Choroid plexus epithelial cell (primary cell): ENCODE results near the gene RBM27.
A peak's percentile ranks its signal among the peaks of the same experiment; 100 is the strongest.
"Not testable (repeated sequence)": the region's sequence is repeated elsewhere in the genome, so short reads cannot be mapped to it uniquely, and the experiment has no call there.

Source experiments
- DNase-seq: peaks from one replicate; pipeline ENCODE4 v3.0.0-alpha.2; 2010; ENCODE audit warnings: low read depth
- H3K4me3 ChIP-seq: 2 replicates; pipeline ENCODE4 v1.5.1; 2011; ENCODE audit warnings: low read depth, mild to moderate bottlenecking, control low read depth, low read length, moderate library complexity
- TF ChIP-seq, protein P1 (sequence below): conservative IDR thresholded peaks from 2 replicates; pipeline ENCODE4 v1.5.1; 2011; ENCODE audit warnings: low read depth, mild to moderate bottlenecking, control low read depth, inconsistent platforms, low read length, moderate library complexity

Gene RBM27

DNA sequence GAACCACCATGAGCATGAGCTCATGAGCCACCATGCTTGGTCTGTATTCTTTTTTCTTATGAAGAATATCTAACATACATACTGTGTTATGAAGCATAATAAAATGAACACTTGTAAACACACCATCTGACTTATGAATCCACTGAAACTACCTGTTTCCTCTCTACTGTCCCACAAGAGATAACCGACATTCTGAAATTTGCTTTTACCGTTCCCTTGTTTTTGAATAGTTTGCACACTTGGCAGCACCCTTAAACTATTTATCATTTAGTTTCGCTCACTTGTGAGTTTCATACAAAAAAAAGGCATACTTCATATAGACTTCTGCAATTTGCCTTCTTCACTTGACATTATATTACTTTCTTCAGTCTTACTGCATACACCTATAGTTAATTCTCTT lies 29.8 kb upstream of the RBM27 start:
- DNase-seq = no peak
- H3K4me3 ChIP-seq = no peak overlapping the region
- TF ChIP-seq, protein P1, sequence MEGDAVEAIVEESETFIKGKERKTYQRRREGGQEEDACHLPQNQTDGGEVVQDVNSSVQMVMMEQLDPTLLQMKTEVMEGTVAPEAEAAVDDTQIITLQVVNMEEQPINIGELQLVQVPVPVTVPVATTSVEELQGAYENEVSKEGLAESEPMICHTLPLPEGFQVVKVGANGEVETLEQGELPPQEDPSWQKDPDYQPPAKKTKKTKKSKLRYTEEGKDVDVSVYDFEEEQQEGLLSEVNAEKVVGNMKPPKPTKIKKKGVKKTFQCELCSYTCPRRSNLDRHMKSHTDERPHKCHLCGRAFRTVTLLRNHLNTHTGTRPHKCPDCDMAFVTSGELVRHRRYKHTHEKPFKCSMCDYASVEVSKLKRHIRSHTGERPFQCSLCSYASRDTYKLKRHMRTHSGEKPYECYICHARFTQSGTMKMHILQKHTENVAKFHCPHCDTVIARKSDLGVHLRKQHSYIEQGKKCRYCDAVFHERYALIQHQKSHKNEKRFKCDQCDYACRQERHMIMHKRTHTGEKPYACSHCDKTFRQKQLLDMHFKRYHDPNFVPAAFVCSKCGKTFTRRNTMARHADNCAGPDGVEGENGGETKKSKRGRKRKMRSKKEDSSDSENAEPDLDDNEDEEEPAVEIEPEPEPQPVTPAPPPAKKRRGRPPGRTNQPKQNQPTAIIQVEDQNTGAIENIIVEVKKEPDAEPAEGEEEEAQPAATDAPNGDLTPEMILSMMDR = no peak

DNA sequence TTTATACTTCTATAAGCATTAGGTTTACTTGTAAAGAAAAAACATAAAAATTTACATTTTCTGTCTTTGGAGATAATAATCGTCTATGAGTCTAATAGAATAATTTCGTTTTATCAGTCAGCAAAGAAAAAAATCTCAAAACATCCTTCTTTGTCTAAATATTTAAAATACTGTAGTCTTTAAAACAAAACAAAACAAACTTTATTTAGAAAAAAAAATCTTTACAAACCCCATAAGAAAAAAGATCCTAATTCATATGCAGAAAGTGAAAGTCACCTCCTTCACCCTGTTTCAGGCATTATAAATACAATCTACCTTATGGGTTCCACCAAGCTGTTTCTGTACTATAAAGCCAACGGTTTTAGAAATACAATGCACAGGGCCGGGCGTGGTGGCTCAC lies 26.6 kb upstream of the RBM27 start:
- DNase-seq = no peak
- TF ChIP-seq, protein P1 = no peak
- H3K4me3 ChIP-seq = no peak overlapping the region

DNA sequence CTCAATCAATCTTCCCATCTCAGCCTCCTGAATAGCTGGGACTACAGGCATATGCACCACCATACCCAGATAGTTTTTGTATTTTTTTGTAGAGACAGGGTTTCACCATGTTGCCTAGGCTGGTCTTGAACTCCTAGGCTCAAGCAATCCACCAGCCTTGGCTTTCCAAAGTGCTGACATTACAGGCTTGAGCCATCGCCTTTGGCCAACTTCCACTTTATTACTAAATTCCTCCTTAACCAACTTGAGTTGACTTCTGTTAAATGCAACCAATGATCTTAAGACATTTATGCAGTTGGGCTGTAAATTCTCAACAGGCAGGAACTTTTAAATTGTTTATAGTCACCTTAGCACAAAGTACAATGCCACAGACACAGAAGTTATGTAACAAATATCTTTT lies 23.7 kb upstream of the RBM27 start:
- no peak for DNase-seq
- TF ChIP-seq, protein P1 = no peak
- H3K4me3 ChIP-seq = no peak overlapping the region

DNA sequence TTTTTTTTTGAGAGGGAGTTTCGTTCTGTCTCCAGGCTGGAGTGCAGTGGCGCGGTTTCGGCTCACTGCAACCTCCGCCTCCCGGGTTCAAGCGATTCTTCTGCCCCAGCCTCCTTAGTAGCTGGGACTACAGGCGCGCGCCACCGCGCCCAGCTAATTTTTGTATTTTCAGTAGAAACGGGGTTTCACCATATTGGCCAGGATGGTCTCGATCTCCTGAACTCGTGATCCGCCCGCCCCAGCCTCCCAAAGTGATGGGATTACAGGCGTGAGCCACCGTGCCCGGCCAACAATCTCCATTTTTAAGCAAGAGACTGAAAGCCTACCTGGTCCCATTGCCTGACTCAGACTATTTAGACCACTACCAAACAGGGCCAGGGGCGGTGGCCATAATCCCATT lies 20.0 kb upstream of the RBM27 start:
- not testable (repeated sequence) for DNase-seq
- peak overlapping the region; percentile 85 for H3K4me3 ChIP-seq

DNA sequence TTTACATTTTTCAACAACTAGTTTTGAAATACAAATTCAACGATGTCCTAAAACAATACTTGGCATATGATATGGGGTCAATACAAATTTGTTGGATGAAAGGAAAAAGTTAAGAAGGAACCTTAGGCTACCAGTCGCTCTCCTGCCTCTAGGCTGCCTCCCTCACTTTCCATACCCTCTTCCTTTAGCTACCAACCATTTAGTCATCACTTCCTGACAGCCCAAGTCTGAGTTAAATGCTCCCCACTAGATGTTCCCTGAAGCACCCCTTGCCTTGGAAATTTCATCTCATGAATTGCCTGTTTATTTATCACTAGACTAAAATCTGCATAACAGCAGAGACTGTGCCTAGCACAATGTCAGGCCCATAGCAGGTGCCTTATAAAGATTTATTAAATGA lies 18.2 kb upstream of the RBM27 start:
- TF ChIP-seq, protein P1 = no peak
- no peak overlapping the region for H3K4me3 ChIP-seq
- DNase-seq = no peak

DNA sequence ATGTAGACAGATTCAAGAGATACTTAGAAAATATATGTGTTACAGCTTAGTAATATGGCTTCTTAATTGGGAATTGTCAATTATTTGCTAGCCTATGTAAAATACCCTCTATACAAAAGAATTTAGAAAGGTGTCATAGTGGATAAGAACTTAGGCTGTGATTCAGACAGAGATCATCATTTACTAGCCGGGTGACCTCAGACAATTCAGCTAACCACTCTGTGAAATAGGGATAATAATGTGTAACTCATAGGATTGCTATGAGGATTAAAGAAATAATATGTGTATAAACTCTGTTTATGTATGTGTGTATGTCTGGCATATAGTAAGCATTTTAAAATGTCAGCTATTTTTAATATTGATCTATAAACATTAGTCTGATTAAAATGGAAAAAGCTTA lies 15.0 kb upstream of the RBM27 start:
- H3K4me3 ChIP-seq = no peak overlapping the region
- TF ChIP-seq, protein P1 = no peak
- DNase-seq = no peak

DNA sequence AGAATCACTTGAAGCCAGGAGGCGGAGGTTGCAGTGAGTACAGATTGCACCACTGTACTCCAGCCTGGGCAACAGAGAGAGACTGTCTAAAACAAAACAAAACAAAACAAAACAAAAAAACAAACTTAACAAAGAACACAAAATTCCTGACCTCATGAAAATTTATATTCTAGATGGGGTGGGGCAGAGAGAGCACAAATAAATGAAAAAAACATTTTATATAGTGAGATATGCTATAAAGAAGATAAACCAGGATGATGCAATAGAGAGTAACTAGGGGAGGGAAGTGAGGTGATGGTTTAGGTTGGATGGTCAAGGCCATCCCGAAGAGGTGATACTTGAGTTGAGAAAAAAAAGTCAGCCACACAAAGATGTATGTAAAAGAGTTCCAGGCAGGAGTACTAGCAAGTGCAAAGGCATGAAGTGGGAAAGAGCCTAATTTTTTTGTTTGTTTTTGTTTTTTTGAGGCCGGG lies 10.8 kb upstream of the RBM27 start:
- no peak overlapping the region for H3K4me3 ChIP-seq
- DNase-seq = no peak
- TF ChIP-seq, protein P1 = no peak

DNA sequence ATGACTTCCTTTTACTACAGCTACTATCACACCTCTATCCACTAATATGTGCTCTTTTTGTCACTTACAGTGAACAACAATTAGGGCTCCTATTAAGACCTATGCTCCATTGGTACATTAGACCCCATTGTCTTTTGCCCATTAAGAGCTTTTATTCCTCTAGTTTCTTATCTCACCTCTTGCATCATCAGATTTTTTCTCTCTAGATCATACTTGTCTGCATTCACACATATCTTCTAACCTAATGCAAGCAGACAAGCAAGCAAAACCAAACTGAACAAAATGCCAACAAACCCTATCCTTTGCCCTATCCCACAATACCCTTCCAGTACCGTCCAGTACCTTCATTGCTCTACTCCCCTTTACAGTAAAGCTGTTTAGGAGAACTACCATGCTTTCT lies 10.1 kb upstream of the RBM27 start:
- H3K4me3 ChIP-seq = no peak overlapping the region
- peak; percentile 52 for DNase-seq
- TF ChIP-seq, protein P1 = no peak

DNA sequence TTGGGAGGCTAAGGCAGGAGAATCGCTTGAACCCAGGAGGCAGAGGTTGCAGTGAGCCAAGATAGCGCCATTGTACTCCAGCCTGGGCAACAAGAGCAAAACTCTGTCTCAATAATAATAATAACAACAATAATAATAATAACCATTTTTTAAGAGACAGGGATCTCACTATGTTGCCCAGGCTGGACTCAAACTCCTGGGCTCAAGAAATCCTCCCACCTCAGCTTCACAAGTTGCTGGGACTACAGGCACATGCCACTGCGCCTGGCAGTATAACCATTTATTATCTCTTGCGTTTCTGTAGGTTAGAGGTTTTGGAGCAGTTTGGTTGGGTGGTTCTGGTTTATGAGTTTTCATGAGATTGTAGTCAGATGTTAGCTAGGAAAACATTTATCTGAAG lies 8.4 kb upstream of the RBM27 start:
- not testable (repeated sequence) for H3K4me3 ChIP-seq, DNase-seq
